ENCODE measurements around the gene CLDN11. TPM values are rescaled to one million over a fixed set of nuclear protein-coding genes. Genes with fewer than 3 reads are reported as not detected.
A peak's percentile ranks its signal among the peaks of the same experiment; 100 is the strongest.

CLDN11 gene
- total RNA-seq, result 10.6 TPM

GRCh38 chr3:170418422-170419398 lies at the start of gene CLDN11:
CLDN11 (plus strand) TSS chr3:170418868; CDS start chr3:170419067, 199 bp downstream.
- peak; percentile 54 for DNase-seq (ENCODE audit: low spot score)

- DNase-seq (ENCODE audit: low spot score), result no peak
Observed at GRCh38 chr3:170368921-170369320, 49.7 kb upstream of the CLDN11 start.

- DNase-seq (ENCODE audit: low spot score), result no peak
Observed at GRCh38 chr3:170372190-170372879, 46.3 kb upstream of the CLDN11 start.

- no peak for DNase-seq (ENCODE audit: low spot score)
Observed at GRCh38 chr3:170383567-170383966, 35.1 kb upstream of the CLDN11 start.

GRCh38 chr3:170386468-170386867 lies 32.2 kb upstream of the CLDN11 start:
- DNase-seq (ENCODE audit: low spot score), result no peak

GRCh38 chr3:170387950-170388349 lies 30.7 kb upstream of the CLDN11 start:
- DNase-seq (ENCODE audit: low spot score), result no peak

- DNase-seq (ENCODE audit: low spot score), result no peak
Observed at GRCh38 chr3:170391108-170391507, 27.6 kb upstream of the CLDN11 start.

- no peak for DNase-seq (ENCODE audit: low spot score)
Observed at GRCh38 chr3:170397685-170398084, 21.0 kb upstream of the CLDN11 start.

GRCh38 chr3:170405101-170405500 lies 13.6 kb upstream of the CLDN11 start:
- no peak for DNase-seq (ENCODE audit: low spot score)

GRCh38 chr3:170410428-170411029 lies 8.1 kb upstream of the CLDN11 start:
- no peak for DNase-seq (ENCODE audit: low spot score)

- no peak for DNase-seq (ENCODE audit: low spot score)
Observed at GRCh38 chr3:170413291-170413690, 5.4 kb upstream of the CLDN11 start.

GRCh38 chr3:170414202-170414663 lies 4.4 kb upstream of the CLDN11 start:
- no peak for DNase-seq (ENCODE audit: low spot score)

GRCh38 chr3:170417090-170417489 lies 1.6 kb upstream of the CLDN11 start:
- no peak for DNase-seq (ENCODE audit: low spot score)

- DNase-seq (ENCODE audit: low spot score), result no peak
Observed at GRCh38 chr3:170419557-170420087, 954 bp downstream of the CLDN11 start.

- DNase-seq (ENCODE audit: low spot score), result no peak
Observed at GRCh38 chr3:170420307-170420821, 1.7 kb downstream of the CLDN11 start.

- DNase-seq (ENCODE audit: low spot score), result no peak
Observed at GRCh38 chr3:170421111-170421641, 2.5 kb downstream of the CLDN11 start.

- no peak for DNase-seq (ENCODE audit: low spot score)
Observed at GRCh38 chr3:170421758-170422157, 3.1 kb downstream of the CLDN11 start.

- no peak for DNase-seq (ENCODE audit: low spot score)
Observed at GRCh38 chr3:170423001-170423615, 4.4 kb downstream of the CLDN11 start.

GRCh38 chr3:170424879-170425278 lies 6.2 kb downstream of the CLDN11 start:
- no peak for DNase-seq (ENCODE audit: low spot score)

GRCh38 chr3:170425491-170426239 lies 7.0 kb downstream of the CLDN11 start:
- DNase-seq (ENCODE audit: low spot score), result no peak
